Activated CD8-positive, alpha-beta memory T cell treated with anti-CD3 and anti-CD28 coated beads, Interleukin-2, amount 50 U/mL, for 1 hour (primary cell): Measurements from ENCODE around the gene CCDC83.
"Not testable (repeated sequence)": the region's sequence is repeated elsewhere in the genome, so short reads cannot be mapped to it uniquely, and the experiment has no call there.

Source experiments
- DNase-seq: peaks from one replicate; pipeline ENCODE4 v3.0.0-alpha.2; 2020; ENCODE audit errors: extremely low read depth

The CCDC83 gene

DNA sequence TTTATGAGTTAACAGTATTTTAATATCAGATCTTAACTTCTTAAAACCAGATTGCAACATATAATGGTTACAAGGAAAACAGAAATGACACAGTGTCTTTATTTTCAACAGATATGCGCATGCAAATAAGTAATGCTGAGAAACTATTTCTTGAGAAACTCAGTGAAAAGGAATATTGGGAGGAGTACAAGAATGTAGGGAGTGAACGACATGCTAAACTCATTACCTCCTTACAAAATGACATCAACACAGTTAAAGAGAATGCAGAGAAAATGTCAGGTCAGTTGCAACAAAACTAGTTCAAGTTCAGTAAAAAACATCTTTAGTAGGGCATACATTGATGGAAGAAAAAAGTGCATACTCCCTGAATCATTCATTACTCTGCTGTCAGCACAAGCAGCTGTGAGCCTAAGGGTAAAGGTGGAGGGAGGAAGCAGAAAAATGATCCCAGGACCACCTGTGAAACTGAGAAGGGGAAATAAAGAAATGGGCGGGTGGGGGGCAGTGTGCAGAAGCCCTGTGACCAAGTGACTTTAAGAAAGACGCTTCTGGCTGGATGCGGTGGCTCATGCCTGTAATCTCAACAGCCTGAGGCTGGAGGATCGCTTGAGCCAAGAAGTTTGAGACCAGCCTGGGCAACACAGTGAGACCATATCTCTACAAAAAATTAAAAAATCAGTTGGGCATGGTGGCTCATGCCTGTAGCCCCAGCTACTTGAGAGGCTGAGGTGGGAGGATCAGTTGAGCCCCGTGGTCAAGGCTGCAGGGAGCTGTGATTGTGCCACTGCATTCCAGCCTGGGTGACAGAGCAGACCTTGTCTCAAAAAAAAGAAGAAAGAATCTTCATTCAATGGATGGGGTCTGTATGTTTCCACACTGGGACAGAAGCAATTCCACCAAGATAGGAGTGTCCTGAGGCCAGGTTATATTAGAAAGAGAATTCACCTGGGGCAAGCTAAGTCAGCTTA, 31.2 kb downstream of the CCDC83 start:
- DNase-seq, result no peak

DNA sequence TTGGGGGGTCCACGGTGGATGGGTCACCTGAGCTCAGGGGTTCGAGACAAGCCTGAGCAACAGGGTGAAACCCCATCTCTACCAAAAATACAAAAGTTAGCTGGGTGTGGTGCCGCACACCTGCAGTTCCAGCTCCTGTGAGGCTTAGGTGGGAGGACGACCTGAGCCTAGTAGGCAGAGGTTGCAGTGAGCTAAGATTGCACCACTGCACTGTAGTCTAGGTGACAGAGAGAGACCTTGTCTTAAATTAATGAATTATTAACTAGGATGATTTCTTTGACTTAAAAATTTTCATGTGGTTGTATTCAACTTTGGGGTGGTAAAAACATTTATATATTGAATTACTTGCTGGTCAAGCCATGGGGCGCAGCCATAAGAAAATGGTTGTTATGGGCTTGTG, 33.9 kb downstream of the CCDC83 start:
- DNase-seq, result no peak

DNA sequence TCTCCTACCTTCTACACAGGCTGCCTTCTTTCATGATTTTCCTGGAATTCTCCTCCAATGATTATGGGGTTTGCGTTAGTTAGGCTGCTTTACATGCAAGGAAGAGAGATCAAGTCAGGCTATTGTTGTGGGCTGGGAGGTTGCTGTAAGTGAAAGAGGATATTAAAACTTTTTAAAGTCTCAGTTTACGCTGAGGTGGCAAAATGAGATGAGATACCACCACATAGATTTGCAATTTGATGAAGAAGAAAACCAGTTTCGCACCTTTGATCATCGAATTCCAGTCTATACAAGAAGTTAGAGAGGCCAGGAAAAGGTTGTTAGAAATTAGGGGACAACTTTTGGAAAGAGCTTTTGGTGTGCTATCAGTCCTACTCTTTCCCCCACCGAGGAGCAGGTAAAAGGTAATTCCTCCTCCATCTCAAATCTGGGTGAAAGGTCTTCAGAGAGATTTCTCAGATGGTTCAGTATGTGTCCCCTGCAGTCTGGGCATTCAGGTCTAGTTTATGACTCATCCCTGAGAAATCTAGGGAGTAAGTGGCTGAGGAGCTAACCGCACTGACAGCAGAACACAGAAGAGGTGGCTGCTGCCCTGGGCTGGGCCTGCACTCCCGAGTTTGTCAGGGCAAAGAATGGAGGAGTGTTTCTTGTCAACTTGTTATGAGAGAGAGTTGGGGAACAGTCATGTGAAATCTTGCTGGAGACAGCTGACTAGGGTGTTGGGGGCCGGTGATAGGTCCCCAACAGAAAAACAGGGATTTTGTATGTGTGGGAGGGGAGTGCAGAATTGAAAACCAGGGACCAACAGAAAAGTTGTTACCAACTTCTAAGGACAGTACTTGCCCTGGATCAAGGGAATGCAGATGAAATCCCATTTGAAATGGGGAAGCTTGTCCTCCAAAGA, 34.7 kb downstream of the CCDC83 start:
- DNase-seq, result no peak

DNA sequence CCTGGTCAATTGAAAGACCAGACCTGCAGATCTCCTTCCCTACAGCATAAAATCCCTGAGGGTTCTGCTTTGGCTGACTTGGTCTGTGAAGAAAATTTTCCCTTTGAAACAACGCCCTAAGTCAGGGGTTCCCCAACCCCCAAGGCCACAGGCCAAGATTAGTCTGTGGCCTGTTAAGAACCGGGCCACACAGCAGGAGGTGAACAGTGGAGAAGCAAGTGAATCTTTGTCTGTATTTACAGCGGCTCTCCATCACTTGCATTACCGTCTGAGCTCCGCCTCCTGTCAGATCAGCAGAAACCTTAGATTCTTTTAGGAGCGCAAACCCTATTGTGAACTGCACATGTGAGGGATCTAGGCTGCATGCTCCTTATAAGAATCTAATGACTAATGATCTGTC, 38.2 kb downstream of the CCDC83 start:
- DNase-seq, result no peak

DNA sequence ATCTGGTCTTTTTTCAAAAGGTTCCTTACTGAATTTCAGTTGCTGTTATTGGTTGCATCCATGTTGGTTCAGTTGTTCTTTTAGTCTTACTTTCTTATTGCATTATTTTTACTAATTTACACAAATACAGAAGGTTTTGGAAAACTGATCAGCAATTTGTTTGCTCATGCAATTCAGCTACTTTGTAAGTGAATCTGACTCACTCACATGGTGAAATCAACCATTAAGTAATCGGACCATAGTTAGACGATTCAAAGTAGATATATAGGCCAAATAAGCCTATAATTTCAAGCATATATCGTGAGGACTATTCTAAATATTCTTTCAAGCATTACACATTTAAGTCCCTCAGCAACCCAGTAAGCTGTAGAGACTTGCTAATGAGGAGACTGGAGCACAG, 41.7 kb downstream of the CCDC83 start:
- no peak for DNase-seq

DNA sequence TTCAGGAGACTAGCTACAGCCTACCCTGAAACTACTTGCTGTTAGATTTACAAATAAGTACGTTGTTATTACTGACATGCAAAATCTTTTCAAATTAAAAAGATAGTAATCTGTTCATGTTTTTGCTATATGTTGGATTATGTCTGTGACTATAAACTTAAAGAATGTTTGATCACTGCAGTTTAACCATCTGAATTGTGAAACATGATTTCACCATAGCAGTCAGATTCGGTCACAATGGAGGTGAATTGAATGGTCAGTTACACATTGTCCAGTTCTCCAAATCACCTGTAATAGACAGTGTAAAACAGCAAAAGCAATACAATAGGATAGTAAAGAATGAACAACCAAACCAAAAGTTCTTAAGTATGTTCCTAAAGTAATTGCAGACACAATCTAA, 43.3 kb downstream of the CCDC83 start:
- no peak for DNase-seq

DNA sequence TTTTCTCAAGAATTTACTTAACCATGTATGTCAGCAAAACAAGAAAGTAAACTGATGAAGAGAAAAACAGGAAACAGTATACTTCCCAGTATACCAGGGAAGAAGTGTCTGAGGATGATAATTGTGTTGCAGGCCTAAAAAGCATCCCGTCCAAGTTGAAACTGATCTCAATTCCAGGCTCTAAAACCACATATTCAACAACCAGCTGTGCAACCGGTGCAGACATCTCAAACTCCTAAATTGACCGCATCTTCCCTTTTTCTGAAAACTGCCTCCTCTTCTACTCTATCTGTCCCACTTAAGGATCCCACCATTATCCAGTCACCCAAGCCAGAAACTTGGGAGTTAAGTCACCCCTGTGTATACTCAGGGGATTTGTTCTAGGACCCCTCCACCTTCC, 47.2 kb downstream of the CCDC83 start:
- DNase-seq, result no peak

DNA sequence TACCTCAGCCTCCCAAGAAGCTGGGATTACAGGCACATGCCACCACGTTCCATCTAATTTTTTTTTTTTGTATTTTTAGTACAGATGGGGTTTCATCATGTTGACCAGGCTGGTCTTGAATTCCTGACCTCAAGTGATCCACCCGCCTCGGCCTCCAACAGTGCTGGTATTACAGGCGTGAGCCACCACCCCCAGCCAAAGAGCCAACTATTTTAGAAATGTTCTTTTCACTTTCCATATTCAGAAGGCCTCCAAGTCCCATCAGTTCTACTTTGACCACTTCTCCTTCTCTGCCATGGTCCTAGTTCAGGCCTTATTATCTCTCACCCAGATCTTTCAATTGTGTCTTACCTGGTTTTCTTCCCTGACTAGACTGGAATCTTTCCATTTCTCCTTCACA, 48.2 kb downstream of the CCDC83 start:
- no peak for DNase-seq

DNA sequence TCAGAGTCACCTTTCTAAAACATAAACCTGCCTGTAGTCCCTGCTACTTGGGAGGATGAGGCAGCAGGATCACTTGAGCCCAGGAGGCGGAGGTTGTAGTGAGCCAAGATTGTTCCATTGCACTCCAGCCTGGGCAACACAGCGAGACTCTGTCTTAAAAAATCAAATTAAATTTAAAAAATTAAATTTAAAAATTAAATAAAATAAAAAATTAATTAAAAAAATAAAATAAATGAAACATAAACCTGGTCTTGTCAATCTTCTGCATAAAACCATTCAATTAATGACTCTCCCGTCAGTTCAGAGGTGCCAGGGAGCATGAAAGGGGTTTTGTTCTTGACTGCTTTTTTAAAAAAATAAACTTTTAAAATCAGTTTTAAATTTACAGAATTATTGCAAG, 48.6 kb downstream of the CCDC83 start:
- no peak for DNase-seq

DNA sequence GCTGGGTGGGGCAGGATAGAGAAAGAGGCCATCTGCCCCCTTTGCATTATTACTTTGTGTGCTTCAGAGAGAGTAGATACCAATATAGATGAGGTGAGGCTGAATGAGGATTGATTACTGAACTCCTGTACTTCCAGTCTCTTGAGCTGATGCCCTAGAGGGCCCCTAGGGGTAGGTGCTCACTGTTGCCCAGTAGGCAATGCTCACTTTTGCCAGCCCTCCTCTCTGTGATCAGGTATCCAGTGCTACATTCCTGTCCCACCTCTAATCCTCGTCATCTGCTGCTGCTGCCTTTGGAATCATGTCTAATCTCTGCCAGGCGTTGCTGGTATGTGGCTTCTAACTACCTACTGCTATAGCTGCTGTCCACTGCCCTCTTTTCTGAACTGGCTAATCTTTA, 57.2 kb downstream of the CCDC83 start:
- no peak for DNase-seq

DNA sequence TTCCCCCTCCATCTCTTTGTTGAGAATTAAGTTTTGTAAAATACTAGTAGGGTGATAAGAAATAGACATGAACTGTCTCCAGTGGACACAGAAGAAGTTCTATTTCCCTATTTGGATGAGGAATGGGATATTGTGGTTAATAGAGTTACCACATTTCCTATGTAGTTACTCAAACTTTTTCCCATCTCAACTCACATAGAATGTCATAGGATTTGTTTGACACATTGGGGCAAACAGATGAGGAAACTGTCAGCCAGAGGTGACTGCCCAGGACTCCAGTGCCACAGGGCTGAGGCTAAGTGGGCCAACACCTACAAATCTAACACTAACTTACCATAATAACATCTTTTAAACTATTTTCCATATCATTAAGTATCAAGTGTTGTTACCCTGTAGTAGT, 58.3 kb downstream of the CCDC83 start:
- DNase-seq, result no peak

DNA sequence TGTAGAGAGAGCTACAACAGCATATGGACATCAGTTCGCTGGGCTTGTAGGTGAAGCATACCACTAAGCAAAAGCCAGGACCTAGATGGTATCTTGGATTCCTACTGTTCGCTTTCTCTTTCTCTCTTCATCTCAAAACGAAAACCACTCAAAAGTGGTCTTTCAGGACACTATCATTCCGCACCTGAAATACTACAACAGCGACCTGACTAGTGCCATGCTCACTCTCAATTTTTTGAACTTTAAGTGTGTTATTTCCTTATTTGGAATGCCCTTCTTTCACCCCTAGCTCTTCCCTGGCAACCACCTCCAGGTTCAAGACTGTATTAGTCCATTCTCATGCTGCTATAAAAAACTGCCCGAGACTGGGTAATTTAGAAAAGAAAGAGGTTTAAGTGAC, 59.2 kb downstream of the CCDC83 start:
- DNase-seq, result no peak

DNA sequence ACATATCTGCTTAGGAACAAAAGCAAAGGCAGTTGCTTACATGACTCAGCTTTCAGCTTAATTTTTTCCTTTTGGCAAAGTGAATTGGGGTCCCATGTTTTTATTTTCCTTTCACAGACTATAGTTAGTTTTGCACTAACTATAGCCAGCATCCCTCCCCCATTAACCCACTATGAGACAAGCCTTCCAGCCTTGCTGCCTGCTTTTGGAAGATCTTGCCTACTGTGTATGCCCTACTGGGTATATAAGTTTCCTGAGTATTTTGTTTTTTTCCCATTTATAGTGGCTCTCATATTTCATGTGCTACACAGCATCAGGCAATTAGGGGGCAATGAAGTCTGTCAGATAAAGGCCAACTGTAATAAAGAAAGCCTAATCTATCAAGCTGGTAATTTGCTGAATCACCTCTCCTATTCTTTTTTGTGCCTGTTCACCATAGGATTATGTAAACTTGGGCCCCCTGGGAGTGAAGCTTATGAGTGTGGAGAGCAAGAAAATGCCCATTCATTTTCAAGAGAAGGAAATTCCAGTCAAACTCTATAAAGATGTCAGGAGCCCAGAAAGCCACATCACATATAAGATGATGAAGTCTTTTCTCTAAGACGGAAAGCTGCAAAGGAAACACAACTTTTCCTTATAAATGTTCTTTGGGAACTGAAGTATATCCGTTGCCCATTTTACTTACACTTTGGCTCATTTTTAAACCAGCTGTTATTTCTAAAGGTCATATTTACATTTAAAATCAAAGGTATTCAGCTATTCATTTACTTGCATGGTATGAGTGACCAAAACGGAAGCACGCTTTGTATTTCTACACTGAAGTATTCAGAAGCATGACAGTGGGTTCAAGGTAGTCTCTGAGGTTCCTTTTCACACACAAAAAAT, 64.0 kb downstream of the CCDC83 start:
- DNase-seq, result no peak

DNA sequence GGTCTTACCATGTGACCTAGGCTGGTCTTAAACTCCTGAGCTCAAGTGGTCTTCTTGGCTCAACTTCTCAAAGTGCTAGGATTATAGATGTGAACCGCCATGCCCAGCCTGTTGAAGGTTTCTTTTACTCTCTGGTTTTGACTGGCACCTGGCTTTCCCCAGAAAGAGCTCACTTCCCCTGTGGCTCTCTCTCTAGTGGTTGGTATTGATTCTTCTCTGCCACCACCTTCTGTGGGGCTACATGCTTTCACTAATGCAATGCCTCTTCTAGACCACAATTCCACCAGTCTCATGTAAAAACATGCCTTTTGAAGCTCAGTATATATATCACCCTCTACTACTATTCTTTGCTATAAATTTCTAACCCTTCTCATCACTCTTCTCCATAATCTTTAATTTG, 67.2 kb downstream of the CCDC83 start:
- DNase-seq, result no peak

DNA sequence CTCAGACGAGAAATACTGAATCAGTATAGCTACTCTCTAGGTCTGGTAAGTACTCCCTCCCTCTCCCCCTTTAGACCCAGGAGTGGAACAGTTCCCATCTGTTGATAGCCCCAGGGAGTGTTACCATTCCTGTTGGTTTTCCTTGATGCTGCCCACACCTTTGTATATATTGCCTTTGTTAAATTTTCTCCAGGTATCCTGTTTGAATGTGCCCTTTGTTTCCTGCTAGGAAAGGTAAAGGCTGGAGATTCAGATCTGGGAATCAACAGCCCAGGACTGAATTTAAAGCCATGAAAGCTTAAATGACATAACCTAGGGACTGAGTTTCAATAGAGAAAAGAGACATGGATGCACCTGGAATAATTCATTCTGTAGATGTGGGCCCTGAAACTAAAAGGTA, 68.3 kb downstream of the CCDC83 start:
- no peak for DNase-seq

DNA sequence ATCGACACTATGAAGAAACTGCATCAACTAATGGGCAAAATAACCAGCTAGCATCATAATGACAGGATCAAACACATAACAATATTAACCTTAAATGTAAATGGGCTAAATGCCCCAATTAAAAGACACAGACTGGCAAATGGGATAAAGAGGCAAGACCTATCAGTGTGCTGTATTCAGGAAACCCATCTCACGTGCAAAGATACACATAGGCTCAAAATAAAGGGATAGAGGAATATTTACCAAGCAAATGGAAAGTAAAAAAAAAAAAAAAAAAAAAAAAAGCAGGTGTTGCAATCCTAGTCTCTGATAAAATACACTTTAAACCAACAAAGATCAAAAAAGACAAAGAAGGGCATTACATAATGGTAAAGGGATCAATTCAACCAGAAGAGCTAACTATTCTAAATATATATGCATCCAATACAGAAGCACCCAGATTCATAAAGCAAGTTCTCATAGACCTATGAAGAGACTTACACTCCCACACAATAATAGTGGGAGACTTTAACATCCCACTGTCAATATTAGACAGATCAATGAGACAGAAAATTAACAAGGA, 71.6 kb downstream of the CCDC83 start:
- DNase-seq, result not testable (repeated sequence)

DNA sequence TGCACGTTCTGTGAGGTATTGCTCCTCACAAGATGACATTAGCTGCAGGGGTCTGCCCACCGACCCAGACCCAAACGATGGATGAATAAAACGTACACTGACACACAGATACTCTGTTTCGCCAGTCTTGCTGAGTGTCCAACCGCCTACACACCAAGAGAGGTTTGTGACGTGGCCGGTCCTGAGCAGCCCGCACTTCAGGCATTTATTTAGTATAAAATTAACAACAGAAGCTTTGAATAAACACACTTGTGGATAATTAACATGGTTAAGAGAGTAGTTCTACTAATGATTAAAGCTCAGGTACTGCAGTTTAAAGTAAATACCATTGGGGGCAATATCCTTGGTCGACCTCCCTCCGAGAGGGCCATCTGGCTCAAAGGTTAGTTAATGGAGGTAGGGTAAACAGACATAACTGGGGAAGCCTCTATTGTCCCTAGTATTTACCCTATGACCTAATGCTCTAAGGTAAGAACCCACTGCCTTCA, 75.7 kb downstream of the CCDC83 start:
- DNase-seq, result no peak

DNA sequence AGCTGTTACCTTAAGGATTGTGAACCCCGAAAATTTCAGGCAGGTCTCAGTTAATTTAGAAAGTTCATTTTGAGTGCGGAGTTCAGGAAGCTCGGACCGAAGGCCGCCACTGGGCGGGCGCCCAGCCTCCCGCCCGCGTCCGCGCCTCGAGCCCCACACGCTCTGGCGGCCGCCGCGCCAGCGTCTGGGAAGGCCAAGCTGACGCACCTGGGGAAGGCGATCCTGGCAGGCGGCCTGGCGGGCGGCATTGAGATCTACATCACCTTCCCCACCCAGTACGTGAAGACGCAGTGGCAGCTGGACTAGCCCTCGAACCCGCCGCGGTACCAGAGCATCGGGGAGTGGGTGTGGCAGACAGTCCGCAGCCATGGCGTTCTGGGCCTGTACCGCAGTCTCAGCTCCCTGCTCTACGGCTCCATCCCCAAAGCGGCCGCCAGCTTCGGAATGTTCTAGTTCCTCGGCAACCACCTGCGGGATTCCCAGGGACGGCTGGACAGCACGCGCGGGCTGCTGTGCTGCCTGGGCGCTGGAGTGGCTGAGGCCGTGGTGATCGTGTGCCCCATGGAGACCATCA, 79.5 kb downstream of the CCDC83 start:
- DNase-seq, result no peak

DNA sequence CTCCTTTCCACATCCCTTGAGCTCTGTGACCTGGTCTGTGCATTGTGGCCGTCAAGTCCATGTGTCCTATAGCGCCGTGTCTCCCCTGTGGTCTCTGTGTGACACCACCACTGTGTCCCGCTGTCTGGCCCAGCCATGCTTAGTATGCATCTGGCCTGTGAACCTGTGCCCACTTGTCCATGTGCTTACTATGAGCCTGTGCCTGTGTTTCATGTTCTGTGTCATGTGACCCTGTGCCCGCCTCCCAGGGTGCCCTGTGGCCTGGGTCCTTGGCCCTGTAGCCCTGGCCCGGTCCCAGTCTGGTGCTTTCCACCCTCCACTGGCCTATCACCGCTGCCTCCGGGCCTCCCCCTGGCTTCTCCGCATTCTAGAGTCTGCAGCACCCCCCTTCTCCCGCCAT, 80.6 kb downstream of the CCDC83 start:
- DNase-seq, result no peak

DNA sequence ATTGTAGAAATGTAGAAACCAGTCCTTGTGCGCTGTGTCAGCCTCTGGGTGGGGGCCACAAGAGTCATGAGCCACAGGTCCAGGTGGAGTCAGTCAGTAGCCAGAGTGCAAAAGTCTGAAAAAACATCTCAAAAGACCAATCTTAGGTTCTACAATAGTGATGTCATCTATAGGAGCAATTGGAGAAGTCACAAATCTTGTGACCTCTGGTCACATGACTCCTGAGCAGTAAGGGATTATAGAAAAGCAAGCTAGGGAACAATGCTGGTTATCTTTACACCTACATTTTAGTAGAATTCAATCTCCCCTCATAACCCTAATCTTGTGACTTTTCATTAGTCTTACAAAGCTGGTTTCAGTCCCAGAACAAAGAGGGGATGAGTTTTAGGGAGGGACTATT, 82.7 kb downstream of the CCDC83 start:
- DNase-seq, result no peak
